Endometrium (tissue), 2 donors: ENCODE data around the gene TMED1.

Experiments used
- FAIRE-seq: peaks from 2 replicates; lab custom pipeline; 2012; peaks lifted over from hg19 to GRCh38; lab: Jason Lieb, UNC
- donor health status: control.
- donor health status: control.

Gene TMED1

DNA sequence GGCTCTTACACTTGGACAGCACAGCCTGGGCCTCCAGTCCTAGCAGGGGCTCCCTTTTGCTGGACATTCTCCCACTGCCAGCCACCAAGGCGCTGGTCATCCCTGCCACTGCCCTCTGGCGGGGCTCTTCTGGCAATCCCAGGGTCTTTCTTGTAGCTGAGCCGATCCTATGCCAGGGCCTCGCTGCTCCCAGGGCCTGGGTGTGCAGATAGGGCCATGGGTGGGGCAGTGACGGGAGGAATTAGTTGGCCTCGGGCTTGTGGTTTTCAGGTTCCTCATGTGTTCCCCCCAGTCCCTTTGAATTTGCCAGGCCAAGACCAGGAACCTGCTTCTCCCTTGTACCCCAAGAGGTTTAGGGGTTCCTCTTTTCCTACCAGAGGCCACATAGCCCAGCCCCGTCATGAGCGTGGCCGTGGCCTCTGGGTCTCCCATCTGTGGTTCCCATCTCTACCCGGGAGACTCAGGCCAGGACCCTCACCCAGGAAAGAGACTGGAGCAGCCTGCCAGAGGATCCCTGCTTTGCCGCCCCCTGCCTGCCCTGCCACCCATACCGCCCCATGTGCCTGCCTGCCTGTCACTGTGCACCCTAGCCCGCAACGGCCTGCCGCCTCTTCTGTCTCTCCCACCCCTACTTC is 26.2 kb downstream of the TMED1 start:
- no peak for FAIRE-seq

DNA sequence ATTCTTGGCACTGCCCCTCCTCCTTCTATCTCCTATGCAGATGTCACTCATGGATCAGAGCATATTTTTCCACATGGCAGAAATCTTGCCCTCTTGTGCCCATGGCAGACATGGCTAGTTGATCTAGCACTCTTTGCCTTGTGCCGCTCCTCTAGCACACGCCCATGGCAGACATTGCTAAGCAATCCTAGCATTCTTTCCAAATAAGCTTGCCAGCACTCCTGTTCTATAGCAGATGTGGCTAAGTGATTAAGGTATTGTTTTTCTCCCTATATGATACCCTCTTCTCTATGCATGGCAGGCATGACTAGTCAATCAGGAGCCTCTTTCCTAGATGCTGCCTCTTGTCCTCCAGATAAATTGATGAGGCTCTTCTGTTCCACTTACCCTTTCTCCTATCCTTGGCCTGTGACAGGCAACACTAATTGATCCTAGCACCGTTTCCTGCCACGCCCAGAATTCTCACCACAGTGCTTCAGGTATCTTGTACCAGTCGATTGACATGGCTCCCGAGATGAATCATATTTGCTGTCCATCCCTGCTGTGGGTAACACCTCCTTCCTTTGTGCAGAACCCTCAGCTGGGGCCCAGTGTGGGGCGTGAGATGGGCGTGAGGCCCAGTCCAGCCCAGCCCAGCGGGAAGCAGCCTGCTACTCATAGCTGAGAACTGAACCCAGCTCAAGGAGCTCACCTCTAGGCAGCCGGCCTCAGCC is 26.9 kb downstream of the TMED1 start:
- no peak for FAIRE-seq

DNA sequence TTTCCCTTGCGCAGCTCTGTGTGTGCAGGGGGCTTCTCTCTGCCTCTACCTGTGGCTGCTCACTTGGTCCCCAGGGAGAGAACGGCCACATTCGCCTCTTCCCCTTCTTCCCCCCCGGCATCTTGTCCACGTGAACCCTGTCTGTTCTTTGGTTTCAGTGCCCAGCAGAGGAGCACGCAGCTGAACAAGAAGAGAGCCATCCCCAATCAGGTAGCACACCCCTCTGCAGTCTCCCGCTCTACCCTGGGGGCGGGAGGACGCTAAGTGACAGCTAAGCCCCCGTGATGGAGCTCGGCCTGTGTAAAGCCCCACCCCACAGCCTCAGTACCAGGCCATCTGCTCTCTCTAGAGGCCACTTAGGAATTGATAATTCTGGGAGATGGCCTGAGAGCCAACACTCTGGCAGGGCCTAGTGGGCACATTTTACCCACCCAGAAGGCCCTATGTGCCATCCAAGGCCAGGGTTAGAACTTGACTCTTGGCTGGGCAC is 30.2 kb downstream of the TMED1 start:
- no peak for FAIRE-seq

DNA sequence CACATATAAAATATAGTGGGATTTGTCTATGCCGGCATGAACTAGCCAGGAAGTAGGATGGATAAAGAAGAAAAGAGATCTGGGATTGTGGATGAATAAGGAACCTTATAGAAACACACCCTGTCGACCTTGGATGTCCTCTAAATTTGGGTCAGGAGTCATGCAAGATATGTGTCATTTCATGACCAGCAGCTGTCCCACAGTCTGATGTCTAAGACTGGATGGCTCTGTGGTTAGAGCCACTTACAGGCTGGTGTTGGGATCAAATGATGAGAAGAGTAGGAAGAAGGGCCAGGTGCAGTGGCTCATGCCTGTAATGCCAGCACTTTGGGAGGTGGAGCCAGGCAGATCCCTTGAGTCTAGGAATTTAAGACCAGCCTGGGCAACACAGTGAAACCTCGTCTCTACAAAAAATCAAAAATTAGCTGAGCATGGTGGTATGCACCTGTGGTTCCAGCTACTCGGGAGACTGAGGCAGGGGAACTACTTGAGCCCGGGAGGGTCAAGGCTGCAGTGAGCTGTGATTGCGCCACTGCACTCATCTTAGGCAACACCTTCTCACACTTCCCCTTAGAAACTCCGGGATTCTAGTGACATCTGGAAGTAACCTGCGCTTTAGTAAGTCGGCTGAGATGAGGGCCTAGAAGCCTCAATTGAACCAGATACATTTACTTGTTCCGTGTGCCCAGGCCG is 30.8 kb downstream of the TMED1 start:
- no peak for FAIRE-seq

DNA sequence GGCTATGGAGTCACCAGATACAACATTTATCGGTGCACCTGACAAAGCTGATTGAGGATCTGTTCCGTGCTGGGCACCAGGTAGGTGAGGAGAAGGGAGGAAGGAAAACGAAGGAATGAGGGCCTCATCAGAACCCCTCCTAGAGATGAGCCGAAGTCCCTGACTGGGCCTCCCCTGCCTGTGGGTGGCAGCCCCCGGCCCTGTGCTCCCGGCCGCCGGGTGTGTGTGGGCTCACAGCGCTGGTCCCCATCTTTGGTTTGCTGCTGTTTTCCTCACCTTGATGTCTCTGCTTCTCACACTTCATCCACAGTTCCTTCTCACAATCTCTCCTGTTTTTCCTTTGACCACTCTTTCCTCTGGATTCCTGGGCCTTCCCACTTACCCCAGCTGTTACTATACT is 32.8 kb downstream of the TMED1 start:
- FAIRE-seq = no peak

DNA sequence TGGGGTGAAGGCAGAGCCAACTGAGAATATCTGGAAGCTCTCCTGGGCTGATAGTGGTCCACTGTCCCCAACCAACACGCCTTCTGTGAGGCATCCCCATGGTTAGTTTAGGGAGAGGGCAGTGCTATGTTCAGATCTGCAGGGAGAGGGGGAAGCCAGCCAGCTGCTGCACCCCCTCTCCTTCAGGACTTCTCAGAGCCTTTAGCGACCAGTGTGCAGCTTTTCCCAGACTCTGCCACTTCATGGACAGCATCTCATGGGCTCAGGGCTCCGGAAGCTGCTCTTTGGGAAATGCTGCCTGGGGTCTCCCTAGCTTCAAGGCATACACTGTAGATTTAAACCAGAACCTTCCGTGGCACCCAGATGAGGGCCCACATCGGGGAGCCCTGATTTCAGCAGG is 33.5 kb downstream of the TMED1 start:
- no peak for FAIRE-seq

DNA sequence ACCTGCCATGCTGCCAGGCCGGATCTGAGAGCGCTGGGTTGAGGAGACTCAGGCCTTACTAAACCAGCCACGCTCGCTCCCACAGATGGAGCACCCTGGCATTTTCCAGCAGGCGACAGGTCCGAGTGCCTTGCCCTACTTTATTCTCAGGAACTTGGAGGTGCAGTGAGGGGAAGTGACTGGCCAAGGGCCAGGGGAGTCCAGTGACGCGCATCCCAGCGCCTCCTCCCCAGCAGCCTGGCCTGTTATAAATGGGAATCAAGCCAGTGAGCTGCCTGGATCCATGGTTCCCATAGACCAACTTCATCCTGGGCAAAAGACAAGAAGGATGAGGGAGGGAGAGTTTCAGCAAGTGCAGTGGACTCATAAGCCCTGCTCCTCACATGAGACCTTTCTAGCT is 35.5 kb downstream of the TMED1 start:
- no peak for FAIRE-seq

DNA sequence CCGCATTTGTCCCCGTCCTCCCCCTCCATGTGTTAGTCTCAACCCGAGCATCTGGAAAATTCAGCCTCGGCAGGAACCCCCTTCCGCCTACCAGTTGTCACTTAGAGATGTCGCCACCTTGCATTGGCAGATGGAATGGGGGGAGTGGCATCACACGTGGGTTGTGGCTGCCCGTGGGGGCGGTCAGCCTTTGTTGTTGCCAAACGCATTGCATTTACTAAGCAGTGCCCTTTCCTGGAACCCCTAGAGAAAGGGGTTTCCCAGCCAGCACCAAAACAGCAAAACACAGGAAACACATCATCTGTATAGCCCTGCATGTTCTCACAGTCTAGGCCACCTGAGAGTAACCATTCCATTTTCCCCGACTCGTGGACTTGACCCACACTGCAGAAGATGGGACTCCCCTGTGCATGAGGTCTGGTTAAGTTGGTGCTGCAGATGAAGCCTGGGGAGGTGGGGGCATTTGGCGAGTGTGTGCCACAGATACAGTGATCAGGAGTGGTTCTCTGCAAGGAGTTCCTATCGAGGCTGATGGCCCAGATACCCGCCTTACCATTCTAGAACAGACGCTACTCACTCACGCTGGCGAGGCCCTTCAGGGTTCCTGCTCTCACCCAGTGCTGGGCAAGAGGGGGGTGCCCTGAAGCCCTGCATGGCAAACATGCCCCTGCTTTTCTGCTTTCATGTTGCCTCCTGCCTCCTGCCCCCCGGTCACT is 38.3 kb downstream of the TMED1 start:
- FAIRE-seq = no peak

DNA sequence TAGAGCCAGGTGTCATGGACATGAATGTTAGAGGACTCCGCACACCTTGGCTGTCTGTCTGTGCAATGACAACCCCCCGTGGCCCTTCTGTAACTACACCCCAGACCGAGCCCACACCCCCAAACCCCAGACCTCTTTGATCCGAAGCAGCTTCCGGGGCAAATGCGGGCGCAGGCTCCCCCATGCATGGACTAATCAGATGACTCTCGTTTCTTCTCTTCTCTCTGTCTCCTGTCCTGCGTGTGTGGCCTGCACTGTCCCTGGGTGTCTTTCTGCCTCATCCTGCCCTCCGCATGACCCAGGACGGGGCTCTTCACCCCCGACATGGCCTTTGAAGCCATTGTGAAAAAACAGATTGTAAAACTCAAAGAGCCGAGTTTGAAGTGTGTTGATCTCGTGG is 38.9 kb downstream of the TMED1 start:
- no peak for FAIRE-seq

DNA sequence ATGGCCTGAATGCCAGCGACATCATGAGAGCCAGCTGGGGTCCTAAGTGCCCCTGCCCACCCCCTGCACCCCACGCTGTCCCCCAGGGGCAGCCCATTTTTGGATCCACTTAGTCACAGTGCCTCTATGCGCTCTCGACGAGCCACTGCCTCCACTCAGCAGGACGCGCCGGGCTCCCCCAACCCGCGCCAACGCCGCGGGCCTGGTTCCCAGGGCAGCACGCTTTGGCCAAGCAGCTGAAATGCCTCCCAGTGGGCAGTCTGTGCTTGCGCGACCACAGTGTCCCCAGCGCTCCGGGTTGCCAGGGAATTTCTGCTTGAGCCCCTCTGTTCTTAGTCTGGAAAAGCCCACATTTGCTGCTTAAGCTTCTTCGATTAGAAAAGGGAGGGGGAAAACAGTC is 39.4 kb downstream of the TMED1 start:
- FAIRE-seq = no peak

DNA sequence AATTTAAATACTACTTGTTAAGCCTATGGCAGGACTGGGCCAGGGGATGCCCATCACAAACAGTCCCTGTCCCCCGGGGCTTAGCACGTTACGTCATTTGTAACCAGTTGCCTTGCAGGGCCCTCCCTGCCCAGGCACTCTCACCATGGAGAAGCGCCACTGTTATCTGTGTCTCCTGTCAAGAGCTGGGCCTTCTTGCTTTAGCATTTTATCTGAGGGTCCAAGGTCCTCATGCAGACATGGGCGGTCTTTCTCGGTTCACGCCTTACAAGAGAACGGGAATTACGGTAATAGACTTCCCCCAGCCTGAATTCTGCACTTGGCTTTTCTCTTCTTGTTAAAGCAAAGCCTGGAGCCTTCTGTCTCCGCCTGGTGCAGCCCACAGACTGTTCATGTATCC is 46.1 kb downstream of the TMED1 start:
- FAIRE-seq = no peak

DNA sequence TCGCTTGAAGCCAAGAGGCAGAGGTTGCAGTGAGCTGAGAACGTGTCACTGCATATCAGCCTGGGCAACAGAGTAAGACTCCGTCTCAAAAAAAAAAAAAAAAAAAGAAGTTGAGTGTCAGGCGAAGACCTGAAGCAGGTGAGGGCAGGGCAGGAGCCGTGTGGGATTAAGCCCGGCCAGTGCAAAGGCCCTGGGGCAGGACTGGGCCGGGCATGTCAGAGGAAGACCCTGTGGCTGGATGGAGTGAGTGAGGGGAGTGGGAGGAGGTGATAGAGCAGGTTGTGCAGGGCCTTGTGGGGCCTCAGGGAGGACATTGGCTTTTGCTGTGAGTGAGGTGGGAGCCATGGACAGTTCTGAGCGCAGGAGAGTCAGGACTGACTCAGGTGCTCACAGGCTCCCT is 47.9 kb downstream of the TMED1 start:
- FAIRE-seq = no peak

DNA sequence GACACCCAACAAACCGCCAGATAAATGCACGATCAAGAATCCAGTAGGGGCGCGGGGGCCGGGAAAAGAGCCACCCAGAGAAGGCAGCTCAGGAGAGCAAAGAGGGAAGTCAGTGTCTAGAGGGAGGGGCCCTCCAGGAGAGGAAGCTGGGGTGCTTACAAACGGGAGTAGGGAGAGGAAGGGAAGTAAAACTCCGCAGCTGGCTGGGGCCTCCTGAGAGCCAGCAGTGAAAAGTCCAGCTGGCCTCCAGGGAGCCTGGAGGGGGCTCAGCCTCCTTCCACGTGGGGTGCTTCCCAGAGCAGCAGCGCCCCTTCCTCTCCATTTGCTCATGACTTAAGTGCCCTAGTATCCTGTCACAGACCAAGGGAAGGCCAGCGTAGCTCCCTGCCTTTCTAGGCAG is 51.8 kb downstream of the TMED1 start:
- FAIRE-seq = no peak

DNA sequence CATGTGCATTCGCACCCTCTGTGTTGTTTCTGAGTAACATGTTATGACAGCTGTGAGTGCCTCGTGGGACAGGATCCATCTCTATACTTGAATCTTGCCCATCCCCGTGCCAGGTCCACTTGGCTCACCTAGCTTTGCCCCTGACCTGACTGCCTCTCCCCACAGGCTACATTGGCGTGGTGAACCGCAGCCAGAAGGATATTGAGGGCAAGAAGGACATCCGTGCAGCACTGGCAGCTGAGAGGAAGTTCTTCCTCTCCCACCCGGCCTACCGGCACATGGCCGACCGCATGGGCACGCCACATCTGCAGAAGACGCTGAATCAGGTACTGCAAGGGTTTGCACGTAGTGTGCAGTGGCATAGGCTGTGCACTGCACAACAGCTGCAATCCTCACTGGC is 53.2 kb downstream of the TMED1 start:
- no peak for FAIRE-seq
